ENCODE results near the gene BMPR1A.
"Not testable (repeated sequence)": the region's sequence is repeated elsewhere in the genome, so short reads cannot be mapped to it uniquely, and the experiment has no call there.

DNA sequence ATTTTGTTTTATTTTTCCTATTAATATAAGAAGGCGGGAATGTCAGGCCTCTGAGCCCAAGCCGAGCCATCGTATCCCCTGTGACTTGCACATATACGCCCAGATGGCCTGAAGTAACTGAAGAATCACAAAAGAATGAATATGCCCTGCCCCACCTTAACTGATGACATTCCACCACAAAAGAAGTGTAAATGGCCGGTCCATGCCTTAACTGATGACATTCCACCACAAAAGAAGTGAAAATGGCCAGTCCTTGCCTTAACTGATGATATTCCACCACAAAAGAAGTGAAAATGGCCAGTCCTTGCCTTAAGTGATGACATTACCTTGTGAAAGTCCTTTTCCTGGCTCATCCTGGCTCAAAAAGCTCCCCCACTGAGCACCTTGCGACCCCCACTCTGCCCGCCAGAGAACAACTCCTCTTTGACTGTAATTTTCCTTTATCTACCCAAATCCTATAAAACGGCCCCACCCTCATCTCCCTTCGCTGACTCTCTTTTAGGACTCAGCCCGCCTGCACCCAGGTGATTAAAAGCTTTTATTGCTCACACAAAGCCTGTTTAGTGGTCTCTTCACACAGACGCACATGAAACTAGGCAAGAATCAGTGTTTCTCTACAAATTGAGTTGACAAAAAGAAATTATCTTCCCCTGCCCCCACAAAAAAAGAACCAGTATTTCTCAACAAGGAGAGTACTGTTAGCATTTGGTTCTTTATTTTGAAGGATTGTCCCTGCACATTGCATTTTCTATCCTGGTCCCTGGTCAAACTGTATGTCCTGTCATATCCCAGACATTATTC, 108.8 kb downstream of the BMPR1A start:
- not testable (repeated sequence) for TF ChIP-seq POLR2AphosphoS5, CTCF, POLR2A (IDR thresholded peaks at IDR 0.05)
